GM12873 (cell line): Measurements from ENCODE around the gene NRG3.

Experiments
- TF ChIP-seq, protein P1 (sequence below): IDR thresholded peaks from 2 replicates; pipeline ENCODE4 v1.5.1; 2012; ENCODE audit warnings: low read depth, mild to moderate bottlenecking, moderate library complexity, low read length, control low read depth; ENCODE audit not compliant: insufficient read depth; ENCODE audit errors: missing control alignments

Gene NRG3

DNA sequence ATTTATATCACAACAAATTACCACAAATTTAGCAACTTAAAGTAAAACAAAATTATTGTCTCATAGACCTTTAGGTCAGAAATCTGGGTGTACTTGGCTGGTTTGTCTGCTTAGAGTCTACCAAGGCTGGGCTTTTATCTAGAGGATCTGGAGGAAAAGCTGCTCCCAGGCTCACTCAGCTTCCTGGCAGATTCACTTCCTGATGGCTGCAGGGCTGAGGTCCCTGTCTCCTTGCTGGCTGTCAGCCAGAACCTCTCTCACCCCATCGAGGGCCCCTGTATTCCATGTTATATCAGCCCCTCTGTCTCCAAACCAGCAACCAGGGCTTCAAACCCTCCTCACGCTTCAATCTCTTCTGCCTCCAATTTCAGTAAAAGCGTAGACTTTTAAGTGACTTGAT is 734.9 kb downstream of the NRG3 start:
- TF ChIP-seq, protein P1, sequence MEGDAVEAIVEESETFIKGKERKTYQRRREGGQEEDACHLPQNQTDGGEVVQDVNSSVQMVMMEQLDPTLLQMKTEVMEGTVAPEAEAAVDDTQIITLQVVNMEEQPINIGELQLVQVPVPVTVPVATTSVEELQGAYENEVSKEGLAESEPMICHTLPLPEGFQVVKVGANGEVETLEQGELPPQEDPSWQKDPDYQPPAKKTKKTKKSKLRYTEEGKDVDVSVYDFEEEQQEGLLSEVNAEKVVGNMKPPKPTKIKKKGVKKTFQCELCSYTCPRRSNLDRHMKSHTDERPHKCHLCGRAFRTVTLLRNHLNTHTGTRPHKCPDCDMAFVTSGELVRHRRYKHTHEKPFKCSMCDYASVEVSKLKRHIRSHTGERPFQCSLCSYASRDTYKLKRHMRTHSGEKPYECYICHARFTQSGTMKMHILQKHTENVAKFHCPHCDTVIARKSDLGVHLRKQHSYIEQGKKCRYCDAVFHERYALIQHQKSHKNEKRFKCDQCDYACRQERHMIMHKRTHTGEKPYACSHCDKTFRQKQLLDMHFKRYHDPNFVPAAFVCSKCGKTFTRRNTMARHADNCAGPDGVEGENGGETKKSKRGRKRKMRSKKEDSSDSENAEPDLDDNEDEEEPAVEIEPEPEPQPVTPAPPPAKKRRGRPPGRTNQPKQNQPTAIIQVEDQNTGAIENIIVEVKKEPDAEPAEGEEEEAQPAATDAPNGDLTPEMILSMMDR = no peak

DNA sequence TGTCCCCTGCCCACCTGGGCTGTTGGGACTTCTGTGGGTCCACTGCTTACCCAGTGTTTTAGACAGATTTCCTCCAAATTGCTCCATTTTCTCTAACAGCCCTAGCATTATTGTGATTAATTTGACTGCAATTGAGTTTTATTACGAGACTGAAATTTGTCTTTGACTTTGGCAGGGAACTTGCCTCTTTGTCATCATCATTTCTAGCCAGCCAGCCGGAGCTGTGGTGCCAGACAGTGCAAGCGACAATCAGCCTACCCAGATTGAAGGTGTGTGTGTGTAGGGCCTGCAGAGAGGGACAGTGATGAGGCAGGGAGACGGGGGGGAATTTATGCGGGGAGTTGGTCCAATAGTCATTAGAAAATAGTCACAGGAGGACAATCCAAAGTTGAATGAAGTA is 743.0 kb downstream of the NRG3 start:
- TF ChIP-seq, protein P1 = no peak

DNA sequence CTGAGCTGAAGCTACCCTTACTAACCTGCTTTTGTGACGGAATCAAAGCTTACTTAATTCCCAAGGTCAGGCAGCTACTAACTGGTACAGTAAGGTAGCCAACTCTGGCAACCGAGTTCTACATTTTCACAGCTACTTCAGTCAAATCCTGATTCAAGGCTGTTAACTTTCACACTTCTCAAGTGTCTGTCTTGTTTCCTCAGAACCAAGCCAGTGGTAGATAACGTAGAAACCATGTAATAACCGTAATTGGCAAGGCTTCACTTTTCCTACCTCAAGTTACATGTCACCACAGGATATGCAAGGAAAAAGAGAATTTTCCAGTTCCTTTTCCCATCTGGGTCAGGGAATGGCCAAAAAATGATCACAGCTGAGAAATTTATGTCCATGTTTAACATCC is 746.7 kb downstream of the NRG3 start:
- TF ChIP-seq, protein P1 = no peak

DNA sequence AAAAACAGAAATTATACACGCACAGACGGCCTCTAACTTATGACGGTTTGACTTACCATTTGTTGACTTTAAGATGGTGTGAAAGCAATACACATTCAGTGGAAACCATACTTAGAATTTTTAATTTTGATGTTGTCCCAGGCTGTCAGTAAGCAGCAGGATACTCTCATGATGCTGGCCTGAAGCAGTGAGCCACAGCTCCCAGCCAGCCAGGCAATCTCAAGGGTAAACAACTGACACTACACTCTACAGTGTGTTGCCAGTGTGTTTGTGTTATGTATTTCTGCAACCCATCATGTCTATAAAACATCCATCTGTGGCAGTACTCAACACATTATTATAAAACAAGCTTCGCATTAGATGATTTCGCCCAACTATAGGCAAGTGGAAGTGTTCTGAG is 747.5 kb downstream of the NRG3 start:
- TF ChIP-seq, protein P1 = no peak

DNA sequence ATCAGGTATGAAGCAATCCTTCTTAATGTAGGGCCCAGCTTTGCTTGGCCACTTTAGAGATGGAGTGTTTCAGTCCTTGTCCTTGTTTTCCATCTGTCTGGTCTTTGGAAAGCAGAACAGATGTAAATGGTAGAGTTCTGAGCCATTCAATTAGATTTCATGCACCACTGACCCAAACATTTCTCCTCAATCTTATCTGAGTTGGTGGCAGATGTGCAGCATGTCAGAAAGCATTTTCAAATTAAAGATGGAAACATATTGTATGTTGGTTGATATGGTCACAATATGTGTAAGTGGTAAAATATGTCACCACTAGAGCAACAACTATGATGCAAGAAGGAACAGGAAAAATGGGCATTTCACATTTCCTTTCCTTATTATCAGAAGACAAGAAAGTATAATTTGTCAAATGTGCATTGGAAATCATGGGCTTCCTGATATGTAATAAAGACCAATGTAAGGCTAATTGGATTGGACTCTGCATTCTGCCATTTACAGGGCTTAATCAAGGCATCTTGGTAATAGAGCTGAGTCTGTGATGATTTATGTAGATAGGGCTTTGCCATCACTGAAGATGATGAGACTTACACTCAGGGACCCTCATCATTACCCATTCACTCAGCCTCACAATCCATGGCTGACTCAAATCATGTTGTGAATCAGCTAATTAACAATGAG is 750.7 kb downstream of the NRG3 start:
- TF ChIP-seq, protein P1 = no peak

DNA sequence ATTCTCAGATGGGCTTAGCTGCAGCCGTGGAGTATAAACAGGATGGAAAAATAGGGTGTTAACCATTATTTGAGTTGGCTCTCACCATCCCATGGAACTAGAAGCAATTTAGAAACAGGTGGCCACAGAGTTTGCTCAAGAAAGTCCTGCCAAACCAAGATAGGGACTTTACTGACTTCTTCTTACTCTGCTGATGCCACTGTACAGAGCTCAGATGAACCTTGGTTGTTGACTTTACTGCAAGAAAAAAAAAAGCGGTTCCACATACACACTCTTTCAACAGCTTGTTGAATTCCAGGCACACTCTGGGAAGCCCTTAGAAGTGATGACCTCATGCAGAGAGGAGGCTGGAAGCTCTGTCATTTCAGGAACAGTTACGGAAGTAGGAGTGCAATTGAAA is 753.4 kb downstream of the NRG3 start:
- TF ChIP-seq, protein P1 = no peak

DNA sequence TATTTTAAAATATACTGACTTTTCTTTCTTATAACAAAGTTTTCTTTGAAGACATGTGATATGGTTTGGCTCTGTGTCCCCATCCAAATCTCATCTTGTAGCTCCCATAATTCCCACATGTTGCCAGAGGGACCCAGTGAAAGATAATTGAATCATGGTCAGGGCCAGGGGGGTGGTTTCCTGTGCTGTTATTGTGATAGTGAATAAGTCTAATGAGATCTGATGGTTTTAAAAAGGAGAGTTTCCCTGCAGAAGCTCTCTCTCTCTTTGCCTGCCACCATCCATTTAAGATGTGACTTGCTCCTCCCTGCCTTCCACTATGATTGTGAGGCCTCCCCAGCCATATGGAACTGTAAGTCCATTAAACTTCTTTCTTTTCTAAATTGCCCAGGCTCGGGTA is 768.1 kb downstream of the NRG3 start:
- TF ChIP-seq, protein P1 = no peak
